RWPE1 (cell line): ENCODE results near the gene ARMS2.

Experiments used
- CTCF ChIA-PET: fragments of 350-600 bp; sonication (Branson Sonifier 250); formaldehyde crosslinking; extraction: SDS; loops from one replicate; lab custom pipeline; 2021; lab: Yijun Ruan, JAX
- POLR2A ChIA-PET: fragments of 400-600 bp; formaldehyde crosslinking; extraction: SDS; loops from one replicate; lab custom pipeline; 2020; ENCODE audit warnings: antibody characterized with exemption; ENCODE audit not compliant: low non-redundant PET; lab: Yijun Ruan, JAX
- DNase-seq: peaks from one replicate; pipeline ENCODE4 v3.0.0; 2012; ENCODE audit warnings: low spot score
- H3K27ac ChIP-seq: fragments of 450-650 bp; 2 replicates; pipeline ENCODE4 v1.5.1; 2017
- CTCF ChIP-seq: fragments of 450-650 bp; conservative IDR thresholded peaks from 2 replicates; pipeline ENCODE4 v1.5.1; 2017; ENCODE audit warnings: low read depth, mild to moderate bottlenecking

Gene ARMS2

GRCh38 chr10:122498521-122498920, 44.1 kb downstream of the ARMS2 start:
- ChIA-PET CTCF (no interaction called here), POLR2A (no interaction called here)
- H3K27ac ChIP-seq = peak overlapping the region; percentile 70
- TF ChIP-seq CTCF = no peak
- no peak for DNase-seq

GRCh38 chr10:122499012-122499411, 44.6 kb downstream of the ARMS2 start:
- CTCF ChIA-PET = no interaction called here
- no peak for DNase-seq
- TF ChIP-seq CTCF = no peak
- POLR2A ChIA-PET = no interaction called here
- peak overlapping the region; percentile 70 for H3K27ac ChIP-seq

- no peak for TF ChIP-seq CTCF
- no peak for DNase-seq
- ChIA-PET CTCF (no interaction called here), POLR2A (no interaction called here)
- peak overlapping the region; percentile 70 for H3K27ac ChIP-seq
These were observed 45.1 kb downstream of the ARMS2 start for GRCh38 chr10:122499491-122499941.

GRCh38 chr10:122500194-122500593, 45.7 kb downstream of the ARMS2 start:
- POLR2A ChIA-PET = no interaction called here
- CTCF ChIA-PET = no interaction called here
- TF ChIP-seq CTCF = no peak
- DNase-seq = no peak
- H3K27ac ChIP-seq = peak overlapping the region; percentile 53

GRCh38 chr10:122500726-122501125, 46.3 kb downstream of the ARMS2 start:
- no peak for DNase-seq
- H3K27ac ChIP-seq = peak overlapping the region; percentile 53
- no peak for TF ChIP-seq CTCF
- ChIA-PET CTCF (no interaction called here), POLR2A (no interaction called here)

- H3K27ac ChIP-seq = peak overlapping the region; percentile 83
- CTCF ChIA-PET = interaction anchor here (0.9 kb wide), 1 partner anchor 34 kb away, joined by 3 read pairs; no protein-coding TSS in a partner anchor
- POLR2A ChIA-PET = no interaction called here
- DNase-seq = no peak
- no peak for TF ChIP-seq CTCF
These were observed 48.6 kb downstream of the ARMS2 start for GRCh38 chr10:122503012-122503411.
